CD14-positive monocyte (primary cell): ENCODE results near the gene DENND1B. TPM values are rescaled to one million over a fixed set of nuclear protein-coding genes. Genes with fewer than 3 reads are reported as not detected.
A peak's percentile ranks its signal among the peaks of the same experiment; 100 is the strongest.

ENCODE experiments used
- DNase-seq, 3 donors: peaks; one replicate each; pipeline ENCODE4 v3.0.0-alpha.2; 2011 to 2022
- H2AFZ ChIP-seq: 2 replicates; pipeline ENCODE4 v1.6.0; 2012; ENCODE audit warnings: mild to moderate bottlenecking, low read depth, low read length, inconsistent platforms; ENCODE audit not compliant: insufficient read depth, poor library complexity, severe bottlenecking
- H3K27ac ChIP-seq, 2 donors: 1 replicate in 1 of 2; 2 replicates in 1 of 2; pipeline ENCODE4 v1.5.1; 2012 to 2013; ENCODE audit warnings: low read length in 2 of 2, control low read depth in 1 of 2, inconsistent platforms in 1 of 2, low read depth in 1 of 2, mild to moderate bottlenecking in 1 of 2
- H3K27me3 ChIP-seq, 2 donors: one replicate each; pipeline versions ENCODE4 v1.6.0 to v1.6.1; 2011 to 2013; ENCODE audit warnings: low read length in 2 of 2; ENCODE audit not compliant: control insufficient read depth in 2 of 2, insufficient read depth in 2 of 2
- H3K36me3 ChIP-seq, 2 donors: replicated peaks in 1 of 2; 1 replicate in 1 of 2; 2 replicates in 1 of 2; pipeline versions ENCODE4 v1.5.1 to v1.6.1; 2012 to 2013; ENCODE audit warnings: low read length in 2 of 2, control low read depth in 1 of 2, inconsistent platforms in 1 of 2, mild to moderate bottlenecking in 1 of 2; ENCODE audit not compliant: insufficient read depth in 2 of 2, control insufficient read depth in 1 of 2
- H3K4me1 ChIP-seq, 2 donors: 1 replicate in 1 of 2; 2 replicates in 1 of 2; pipeline versions ENCODE4 v1.5.1 to v1.6.1; 2012 to 2013; ENCODE audit warnings: low read length in 2 of 2, control low read depth in 1 of 2, inconsistent platforms in 1 of 2, mild to moderate bottlenecking in 1 of 2, moderate library complexity in 1 of 2; ENCODE audit not compliant: insufficient read depth in 2 of 2, control insufficient read depth in 1 of 2
- H3K4me2 ChIP-seq: replicated peaks from 2 replicates; pipeline ENCODE3; 2012; ENCODE audit warnings: low read length, moderate library complexity, mild to moderate bottlenecking; ENCODE audit not compliant: poor library complexity, severe bottlenecking; ENCODE audit errors: extremely low read depth
- H3K4me3 ChIP-seq, 3 experiments: fragments of 200-600 bp in 1 of 3; sonication (generic) in 1 of 3; replicated peaks in 1 of 3; 1 replicate in 2 of 3; 2 replicates in 1 of 3; pipeline ENCODE4 v1.5.1; 2011 to 2013; ENCODE audit warnings: low read length in 3 of 3, mild to moderate bottlenecking in 3 of 3, control low read depth in 2 of 3, low read depth in 2 of 3, inconsistent platforms in 1 of 3, moderate library complexity in 1 of 3
- H3K79me2 ChIP-seq: 2 replicates; pipeline ENCODE4 v1.6.0; 2012; ENCODE audit warnings: mild to moderate bottlenecking, control low read depth, inconsistent platforms, low read length, moderate library complexity; ENCODE audit not compliant: insufficient read depth
- H3K9ac ChIP-seq: 2 replicates; pipeline ENCODE4 v1.6.0; 2017; ENCODE audit warnings: low read length, mild to moderate bottlenecking; ENCODE audit not compliant: insufficient read depth, poor library complexity, severe bottlenecking
- H3K9me3 ChIP-seq, 2 donors: replicated peaks in 1 of 2; 1 replicate in 1 of 2; 2 replicates in 1 of 2; pipeline versions ENCODE4 v1.5.1 to v1.6.1; 2012 to 2013; ENCODE audit warnings: low read length in 2 of 2, control low read depth in 1 of 2; ENCODE audit not compliant: control insufficient read depth in 1 of 2, insufficient read depth in 1 of 2
- H4K20me1 ChIP-seq: 2 replicates; pipeline ENCODE4 v1.6.0; 2012; ENCODE audit warnings: mild to moderate bottlenecking, low read length, control low read depth, moderate library complexity; ENCODE audit not compliant: insufficient read depth
- H3K27ac Mint-ChIP-seq, 7 donors: one replicate each; pipeline ENCODE4 v1.8.0; 2020; ENCODE audit warnings: mild to moderate bottlenecking in 7 of 7, mixed read lengths in 7 of 7, moderate library complexity in 6 of 7, inconsistent platforms in 2 of 7
- H3K27me3 Mint-ChIP-seq, 3 donors: one replicate each; pipeline ENCODE4 v1.8.0; 2021 to 2022; ENCODE audit warnings: low read depth in 3 of 3, mild to moderate bottlenecking in 3 of 3, mixed read lengths in 3 of 3, moderate library complexity in 3 of 3, inconsistent platforms in 1 of 3
- H3K36me3 Mint-ChIP-seq, 2 donors: one replicate each; pipeline ENCODE4 v1.8.0; 2020; ENCODE audit warnings: mixed read lengths in 2 of 2, inconsistent platforms in 1 of 2, mild to moderate bottlenecking in 1 of 2
- H3K4me1 Mint-ChIP-seq: one replicate; pipeline ENCODE4 v1.8.0; 2020; ENCODE audit warnings: mild to moderate bottlenecking, mixed read lengths
- H3K4me3 Mint-ChIP-seq, 2 donors: one replicate each; pipeline ENCODE4 v1.8.0; 2020; ENCODE audit warnings: mild to moderate bottlenecking in 2 of 2, mixed read lengths in 2 of 2, moderate library complexity in 1 of 2
- H3K9me3 Mint-ChIP-seq, 7 donors: one replicate each; pipeline ENCODE4 v1.8.0; 2020 to 2022; ENCODE audit warnings: mixed read lengths in 7 of 7, mild to moderate bottlenecking in 6 of 7, moderate library complexity in 6 of 7, inconsistent platforms in 2 of 7
- WGBS: methylation state at CpG from one replicate; pipeline ENCODE4 v1.1.5; 2013; ENCODE audit warnings: missing lambda C conversion rate; ENCODE audit not compliant: insufficient coverage; 5-methylcytosine and 5-hydroxymethylcytosine counted together
- intact Hi-C, 2 donors: fragments of 100-400 bp; cut with micrococcal nuclease; formaldehyde crosslinking; loops; one replicate each; pipeline versions ENCODE4 v1.15.0 to v1.15.1; 2023
- polyA plus RNA-seq, 3 donors: library from polyadenylated mRNA; depleted of rRNA in 1 of 3; unstranded in 2 of 3; stranded (reverse) in 1 of 3; fragments of 300-500 nt in 2 of 3; fragments of >200 nt in 1 of 3; fragmentation: Illumina TruSeq in 2 of 3; gene quantifications; 1 replicate in 2 of 3; 2 replicates in 1 of 3; pipeline ENCODE4 v1.2.3, GENCODE V29; 2012 to 2021
- TF ChIP-seq, protein P1 (sequence below): fragments of 200-600 bp; IDR thresholded peaks from one replicate; pipeline ENCODE4 v1.8.0; 2022; ENCODE audit warnings: antibody characterized with exemption, mild to moderate bottlenecking

Gene DENND1B
- polyA plus RNA-seq, 3 donors, result 3.0 to 8.2 (median 5.7) TPM

DNA sequence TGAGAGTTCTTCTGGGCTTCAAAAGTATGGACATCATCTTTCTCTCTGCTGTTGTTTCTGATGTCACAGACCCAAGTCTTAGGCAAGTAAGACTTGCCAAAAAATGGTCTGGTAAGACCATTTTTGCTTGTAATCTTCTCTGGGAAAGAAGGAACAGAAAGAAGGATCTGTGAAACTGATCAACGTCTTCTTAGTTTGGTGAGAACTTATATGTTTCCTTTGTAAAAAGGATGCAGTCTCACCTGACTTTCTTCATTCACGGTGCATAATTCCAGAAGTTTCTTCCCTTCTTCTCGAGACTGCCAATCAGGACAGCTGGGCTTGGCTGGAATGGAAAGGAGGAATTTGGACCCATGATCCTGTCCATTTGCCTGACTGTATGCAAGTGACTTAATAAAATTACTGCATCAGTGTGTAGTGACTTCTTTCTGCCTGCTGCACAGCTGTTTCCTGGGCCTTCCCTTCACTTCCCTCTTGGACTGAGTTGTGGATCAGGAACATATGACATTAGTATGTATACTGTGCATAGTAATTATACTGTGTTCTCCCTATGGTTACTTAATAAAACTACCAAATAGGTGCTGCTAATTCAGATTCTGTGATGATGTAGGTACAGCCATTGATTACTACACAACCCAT, 7.6 kb upstream of the DENND1B start:
- no CpG with 5 or more reads among the region's 3 CpGs for WGBS
- H4K20me1 ChIP-seq, result no peaks in the 10 kb centered on the region
- TF ChIP-seq, protein P1, sequence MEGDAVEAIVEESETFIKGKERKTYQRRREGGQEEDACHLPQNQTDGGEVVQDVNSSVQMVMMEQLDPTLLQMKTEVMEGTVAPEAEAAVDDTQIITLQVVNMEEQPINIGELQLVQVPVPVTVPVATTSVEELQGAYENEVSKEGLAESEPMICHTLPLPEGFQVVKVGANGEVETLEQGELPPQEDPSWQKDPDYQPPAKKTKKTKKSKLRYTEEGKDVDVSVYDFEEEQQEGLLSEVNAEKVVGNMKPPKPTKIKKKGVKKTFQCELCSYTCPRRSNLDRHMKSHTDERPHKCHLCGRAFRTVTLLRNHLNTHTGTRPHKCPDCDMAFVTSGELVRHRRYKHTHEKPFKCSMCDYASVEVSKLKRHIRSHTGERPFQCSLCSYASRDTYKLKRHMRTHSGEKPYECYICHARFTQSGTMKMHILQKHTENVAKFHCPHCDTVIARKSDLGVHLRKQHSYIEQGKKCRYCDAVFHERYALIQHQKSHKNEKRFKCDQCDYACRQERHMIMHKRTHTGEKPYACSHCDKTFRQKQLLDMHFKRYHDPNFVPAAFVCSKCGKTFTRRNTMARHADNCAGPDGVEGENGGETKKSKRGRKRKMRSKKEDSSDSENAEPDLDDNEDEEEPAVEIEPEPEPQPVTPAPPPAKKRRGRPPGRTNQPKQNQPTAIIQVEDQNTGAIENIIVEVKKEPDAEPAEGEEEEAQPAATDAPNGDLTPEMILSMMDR, result no peak
- peaks cover 15 to 28% of the 10 kb centered on the region in 2 donors for H3K4me1 ChIP-seq
- Mint-ChIP-seq H3K27ac (peak overlapping the region in 5 of 7 donors; percentile 33 to 86 (median 43)), H3K36me3 (no peaks in the 10 kb centered on the region), H3K9me3 (peaks cover 0 to 1% (median 0%) of the 10 kb centered on the region in 7 donors), H3K4me1 (peaks cover 29% of the 10 kb centered on the region), H3K4me3 (no peak overlapping the region), H3K27me3 (no peaks in the 10 kb centered on the region)
- no peak overlapping the region for H3K4me3 ChIP-seq
- peak overlapping the region in 1 of 2 donors; percentile 14 for H3K27ac ChIP-seq
- no peak overlapping the region for H3K9ac ChIP-seq
- H3K4me2 ChIP-seq, result no peak overlapping the region
- intact Hi-C loops, result no loop called here
- DNase-seq, result peak in 2 of 3 donors; percentile 10 to 25
- H2AFZ ChIP-seq, result no peak overlapping the region
- no peaks in the 10 kb centered on the region for H3K27me3 ChIP-seq
- no peaks in the 10 kb centered on the region for H3K79me2 ChIP-seq
- no peaks in the 10 kb centered on the region for H3K36me3 ChIP-seq
- H3K9me3 ChIP-seq, result no peaks in the 10 kb centered on the region

- Histone ChIP-seq H3K36me3 (no peaks in the 10 kb centered on the region), H3K4me3 (no peak overlapping the region), H3K79me2 (no peaks in the 10 kb centered on the region), H3K9ac (no peak overlapping the region), H3K4me1 (peaks cover 15 to 33% of the 10 kb centered on the region in 2 donors), H3K9me3 (no peaks in the 10 kb centered on the region), H4K20me1 (no peaks in the 10 kb centered on the region), H3K27me3 (no peaks in the 10 kb centered on the region), H2AFZ (no peak overlapping the region), H3K27ac (peak overlapping the region in 1 of 2 donors; percentile 14), H3K4me2 (no peak overlapping the region)
- Mint-ChIP-seq H3K4me3 (no peak overlapping the region), H3K27me3 (no peaks in the 10 kb centered on the region), H3K27ac (no peak overlapping the region), H3K36me3 (no peaks in the 10 kb centered on the region), H3K9me3 (no peaks in the 10 kb centered on the region), H3K4me1 (peaks cover 33% of the 10 kb centered on the region)
- TF ChIP-seq, protein P1, result no peak
- intact Hi-C loops, result no loop called here
- DNase-seq, result no peak
- WGBS, result no CpG with 5 or more reads among the region's 2 CpGs
These were observed 6.9 kb upstream of the DENND1B start for GRCh38 chr1:197781968-197782721.
